Brain pericyte (primary cell): ENCODE results near the gene TMEM106B.
"Not testable (repeated sequence)": the region's sequence is repeated elsewhere in the genome, so short reads cannot be mapped to it uniquely, and the experiment has no call there.

Experiments used
- DNase-seq: peaks from one replicate; pipeline ENCODE4 v3.0.0-alpha.2; 2012; ENCODE audit warnings: low read depth, low spot score

Gene TMEM106B

DNA sequence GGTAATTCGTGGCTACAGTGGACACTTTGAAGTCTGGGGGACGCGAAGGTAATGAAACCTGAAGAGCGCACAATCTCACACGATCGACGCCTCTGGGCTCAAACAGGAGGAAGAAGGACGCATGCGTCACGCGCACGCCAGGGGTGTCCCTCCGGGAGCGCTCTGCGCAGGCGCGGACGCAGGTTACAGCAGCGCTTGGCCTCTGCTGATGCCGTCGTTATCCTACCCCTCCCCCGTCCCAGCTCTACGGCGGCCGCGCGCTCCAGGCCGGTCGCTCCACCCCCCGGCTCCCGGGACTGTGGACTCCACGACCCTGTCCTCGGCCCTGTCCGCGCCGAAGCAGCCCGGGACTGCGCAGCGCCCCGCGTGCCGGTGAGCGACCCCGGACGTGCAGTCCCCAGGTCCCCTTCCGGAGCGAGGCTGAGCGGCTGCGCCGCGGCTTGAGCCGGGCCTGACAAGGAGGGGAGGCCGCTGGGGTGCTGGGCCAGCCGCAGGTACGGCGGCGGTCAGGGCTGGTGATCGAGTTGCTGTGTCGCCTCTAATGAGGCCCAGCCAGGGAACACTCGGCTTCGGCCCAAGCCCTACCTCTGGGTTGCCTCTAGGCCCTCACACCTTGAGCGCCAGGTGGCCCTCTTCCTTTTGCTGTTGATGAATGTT is at the start of gene TMEM106B:
TSS of gene TMEM106B (plus strand) at position 241 of the 657 bp plus-strand sequence. CDS start 3,517 bp downstream, outside the sequence.
- DNase-seq = peak; percentile 83

GRCh38 chr7:12162415-12163113 is 48.5 kb upstream of the TMEM106B start:
- DNase-seq = no peak

GRCh38 chr7:12168065-12168464 is 43.0 kb upstream of the TMEM106B start:
- not testable (repeated sequence) for DNase-seq

DNA sequence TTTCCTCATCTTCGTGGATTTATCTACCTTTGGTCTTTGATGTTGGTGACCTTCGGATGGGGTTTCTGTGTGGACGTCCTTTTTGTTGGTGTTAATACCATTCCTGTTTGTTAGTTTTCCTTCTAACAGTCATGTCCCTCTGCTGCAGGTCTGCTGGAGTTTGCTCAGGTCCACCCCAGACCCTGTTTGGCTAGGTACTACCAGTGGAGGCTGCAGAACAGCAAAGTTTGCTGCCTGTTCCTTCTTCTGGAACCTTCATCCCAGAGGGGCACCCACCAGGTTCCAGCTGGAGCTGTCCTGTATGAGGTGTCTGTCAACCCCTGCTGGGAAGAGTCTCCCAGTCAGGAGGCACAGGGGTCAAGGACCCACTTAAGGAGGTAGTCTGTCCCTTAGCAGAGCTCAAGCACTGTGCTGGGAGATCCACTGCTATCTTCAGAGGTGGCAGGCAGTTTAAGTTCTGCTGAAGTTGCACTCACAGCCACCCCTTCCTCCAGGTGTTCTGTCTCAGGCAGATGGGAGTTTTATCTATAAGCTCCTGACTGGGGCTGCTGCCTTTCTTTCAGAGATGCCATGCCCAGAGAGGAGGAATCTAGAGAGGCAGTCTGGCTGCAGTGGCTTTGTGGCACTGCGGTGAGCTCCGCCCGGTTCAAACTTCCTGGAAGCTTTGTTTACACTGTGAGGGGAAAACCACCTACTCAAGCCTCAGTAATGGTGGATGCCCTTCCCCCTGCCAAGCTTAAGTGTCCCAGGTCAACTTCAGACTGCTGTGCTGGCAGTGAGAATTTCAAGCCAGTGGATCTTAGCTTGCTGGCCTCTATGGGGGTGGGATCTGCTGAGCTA is 40.9 kb upstream of the TMEM106B start:
- DNase-seq = not testable (repeated sequence)

GRCh38 chr7:12173671-12174070 is 37.4 kb upstream of the TMEM106B start:
- no peak for DNase-seq

- DNase-seq = no peak
These were observed 36.2 kb upstream of the TMEM106B start for GRCh38 chr7:12174931-12175330.

GRCh38 chr7:12178317-12178716 is 32.8 kb upstream of the TMEM106B start:
- no peak for DNase-seq

DNA sequence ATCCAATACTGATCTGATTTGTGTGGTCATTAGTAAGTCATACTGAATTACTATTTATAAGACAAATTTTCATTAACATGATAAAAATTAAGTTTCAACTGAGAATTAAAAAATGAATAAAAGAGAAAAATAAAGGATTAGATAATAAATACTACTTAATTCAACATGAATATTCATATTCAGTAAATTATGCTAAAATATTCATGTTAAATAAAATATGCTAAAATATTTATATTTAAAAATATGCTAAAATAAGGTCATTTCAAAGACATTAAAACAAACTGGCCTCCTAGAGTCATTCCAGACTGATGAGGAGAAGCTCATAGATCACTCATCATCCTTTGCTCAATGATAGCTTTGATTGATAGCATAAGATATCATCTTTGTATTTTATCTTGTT is 16.7 kb upstream of the TMEM106B start:
- DNase-seq = no peak

DNA sequence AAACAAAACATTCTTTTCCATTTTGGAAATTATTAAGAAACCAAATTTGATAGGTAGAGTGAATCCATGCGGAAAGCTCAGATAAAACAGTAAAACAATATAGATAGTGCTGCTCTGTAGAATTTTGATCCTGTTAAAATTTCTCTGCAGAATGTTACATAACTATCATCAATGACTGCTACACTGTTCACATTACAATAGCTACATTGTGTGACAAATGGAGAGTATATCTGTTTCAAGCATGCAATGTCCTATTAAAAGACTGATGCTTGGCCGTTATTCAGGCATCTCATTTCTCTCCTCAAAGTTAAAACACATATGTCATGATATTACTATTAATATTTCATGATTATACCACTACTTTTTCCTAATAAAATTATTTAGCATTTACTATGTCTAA is 14.7 kb upstream of the TMEM106B start:
- no peak for DNase-seq

- DNase-seq = no peak
These were observed 11.7 kb upstream of the TMEM106B start for GRCh38 chr7:12199363-12199762.

DNA sequence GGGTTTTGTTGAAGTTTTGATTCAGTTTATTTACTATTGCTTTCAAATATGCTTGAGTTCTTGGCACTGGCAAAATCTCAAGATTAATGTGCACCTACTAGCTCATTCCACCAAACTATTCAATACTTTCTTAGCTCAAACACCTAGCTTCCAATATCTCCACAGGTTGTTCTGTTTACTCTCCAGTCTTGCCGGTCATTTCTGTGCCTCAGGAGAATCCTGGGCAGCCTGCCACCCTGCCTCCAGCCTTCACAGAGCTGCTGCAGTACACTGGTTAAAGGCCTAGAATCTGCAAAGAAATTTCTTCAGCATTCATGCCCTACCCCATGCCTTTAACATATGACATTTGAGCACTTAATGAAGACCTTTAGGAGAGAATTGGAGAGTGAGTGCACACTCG is 4.0 kb upstream of the TMEM106B start:
- DNase-seq = no peak

- DNase-seq = no peak
These were observed 1.9 kb upstream of the TMEM106B start for GRCh38 chr7:12209221-12209620.

DNA sequence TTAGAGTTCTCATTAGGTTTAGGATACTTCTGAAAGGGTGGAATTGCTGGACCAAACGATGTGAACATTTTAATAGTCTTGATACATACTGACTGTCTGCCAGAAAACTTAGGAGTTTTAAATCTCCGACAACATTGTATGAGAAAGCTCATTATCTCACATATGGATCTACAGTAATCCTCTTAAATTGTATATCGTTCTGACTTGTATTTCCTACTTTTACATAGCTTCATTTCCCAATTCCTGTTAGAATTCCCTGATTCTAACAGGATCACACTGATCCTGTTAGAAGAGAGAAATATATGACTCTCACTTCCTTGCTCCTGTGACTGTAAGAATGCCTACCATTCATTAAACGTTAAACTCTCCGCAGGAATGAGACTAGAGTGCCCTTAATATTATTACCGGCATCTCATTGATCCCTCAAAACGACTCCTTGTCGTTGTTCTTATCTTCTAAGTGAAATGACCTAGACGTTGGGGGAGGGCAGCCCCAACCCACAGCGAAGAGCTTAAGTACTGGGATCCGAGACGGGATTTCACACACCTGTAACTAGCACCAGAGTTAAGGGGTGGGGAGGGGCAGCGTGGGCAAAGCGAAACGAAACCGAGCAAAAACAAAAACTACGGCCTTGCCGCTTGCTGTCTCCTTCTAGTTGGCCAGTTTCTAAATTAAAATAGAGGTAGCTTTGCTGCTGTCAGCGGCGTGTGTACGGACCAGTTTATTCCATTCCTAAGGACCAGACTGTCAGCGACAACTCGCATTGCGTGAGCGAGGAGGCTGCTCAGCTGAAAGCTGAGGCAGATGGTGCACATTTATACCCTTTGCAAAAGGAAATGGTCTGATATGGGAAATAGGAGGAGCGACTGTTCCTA is 678 bp upstream of the TMEM106B start:
- DNase-seq = no peak

- no peak for DNase-seq
These were observed 804 bp downstream of the TMEM106B start for GRCh38 chr7:12211711-12212485.

GRCh38 chr7:12217311-12217710 is 6.2 kb downstream of the TMEM106B start:
- no peak for DNase-seq

GRCh38 chr7:12220389-12221046 is 9.4 kb downstream of the TMEM106B start:
- no peak for DNase-seq

GRCh38 chr7:12221414-12221813 is 10.3 kb downstream of the TMEM106B start:
- no peak for DNase-seq

- DNase-seq = no peak
These were observed 11.9 kb downstream of the TMEM106B start for GRCh38 chr7:12222889-12223579.

GRCh38 chr7:12225017-12225416 is 13.9 kb downstream of the TMEM106B start:
- DNase-seq = not testable (repeated sequence)
